Measurements from ENCODE around the gene CBLB.

CBLB gene

DNA sequence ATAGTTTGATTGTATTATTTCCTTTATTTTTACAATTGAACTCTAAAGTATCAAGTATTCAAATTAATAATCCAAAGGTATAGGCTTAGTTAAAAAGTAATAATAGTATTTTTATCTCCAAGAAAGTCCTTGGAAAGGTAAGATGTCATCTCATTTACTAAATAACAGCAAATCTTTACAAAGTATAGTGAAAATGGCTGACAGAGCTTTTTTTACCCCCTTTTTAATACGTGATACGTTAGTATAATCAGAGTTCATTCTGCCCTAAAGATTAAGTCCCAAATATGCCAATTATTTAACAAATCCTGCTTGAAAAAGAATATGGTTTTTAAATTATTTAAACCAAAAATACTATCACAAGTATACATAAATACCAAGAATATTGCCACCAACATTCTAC is 12.2 kb downstream of the CBLB start:
- peaks cover 6% of the 10 kb centered on the region; the same call in 1 of the 2 replicates for H3K36me3 ChIP-seq (ENCODE audit: insufficient read depth, low read length)

DNA sequence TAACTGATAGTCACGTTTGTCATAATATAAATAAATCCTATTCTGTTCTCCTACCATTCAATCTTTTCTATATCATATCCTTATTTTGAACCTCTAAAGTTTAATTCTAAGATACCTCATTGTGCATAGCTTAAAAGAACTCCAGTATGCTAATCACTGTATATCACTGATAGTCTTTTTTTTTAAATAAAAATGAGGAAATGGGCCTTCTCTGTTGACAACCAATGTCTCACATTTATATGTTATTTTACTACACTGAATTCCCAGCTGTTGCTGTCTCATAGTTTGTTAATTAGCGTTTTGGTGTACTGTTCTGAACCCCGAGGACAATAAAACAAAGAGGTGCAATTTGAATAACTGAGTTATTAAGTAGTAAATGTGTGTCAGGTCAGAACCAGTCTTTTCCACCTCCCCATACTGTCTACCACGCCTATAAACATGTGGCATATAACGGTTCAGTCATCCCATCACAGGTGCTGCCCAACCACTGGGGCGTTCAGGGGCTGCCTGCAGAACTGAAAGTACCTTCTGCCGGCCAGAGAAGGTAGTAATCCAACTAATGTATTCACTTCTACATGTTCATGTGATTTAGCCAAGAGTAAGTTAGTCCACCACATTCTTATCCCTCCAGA is 14.9 kb downstream of the CBLB start:
- H2AFZ ChIP-seq (ENCODE audit: low read length) = no peak overlapping the region
- H3K9ac ChIP-seq (ENCODE audit: low read depth, low read length, poor library complexity, severe bottlenecking) = no peak overlapping the region
- H3F3A ChIP-seq (ENCODE audit: low read depth) = no peaks in the 10 kb centered on the region
- H3K4me2 ChIP-seq (ENCODE audit: low read depth, low read length, poor library complexity, severe bottlenecking) = no peak overlapping the region
- H3K36me3 ChIP-seq (ENCODE audit: insufficient read depth, low read length) = peaks cover 13% of the 10 kb centered on the region; the same call in 1 of the 2 replicates
- H3K9me3 ChIP-seq (ENCODE audit: insufficient read depth, low read depth, low read length) = no peaks in the 10 kb centered on the region
- no peaks in the 10 kb centered on the region for H3K4me1 ChIP-seq (ENCODE audit: insufficient read depth, low read length, poor library complexity, severe bottlenecking)
- H3K27me3 ChIP-seq (ENCODE audit: insufficient read depth, low read length, poor library complexity, severe bottlenecking) = no peaks in the 10 kb centered on the region
- H3K4me3 ChIP-seq (ENCODE audit: low read length, poor library complexity, severe bottlenecking) = no peak overlapping the region
- TF ChIP-seq EZH2phosphoT487 (IDR thresholded peaks at IDR 0.05; ENCODE audit: borderline replicate concordance) = no peak
- TF ChIP-seq, protein P1, sequence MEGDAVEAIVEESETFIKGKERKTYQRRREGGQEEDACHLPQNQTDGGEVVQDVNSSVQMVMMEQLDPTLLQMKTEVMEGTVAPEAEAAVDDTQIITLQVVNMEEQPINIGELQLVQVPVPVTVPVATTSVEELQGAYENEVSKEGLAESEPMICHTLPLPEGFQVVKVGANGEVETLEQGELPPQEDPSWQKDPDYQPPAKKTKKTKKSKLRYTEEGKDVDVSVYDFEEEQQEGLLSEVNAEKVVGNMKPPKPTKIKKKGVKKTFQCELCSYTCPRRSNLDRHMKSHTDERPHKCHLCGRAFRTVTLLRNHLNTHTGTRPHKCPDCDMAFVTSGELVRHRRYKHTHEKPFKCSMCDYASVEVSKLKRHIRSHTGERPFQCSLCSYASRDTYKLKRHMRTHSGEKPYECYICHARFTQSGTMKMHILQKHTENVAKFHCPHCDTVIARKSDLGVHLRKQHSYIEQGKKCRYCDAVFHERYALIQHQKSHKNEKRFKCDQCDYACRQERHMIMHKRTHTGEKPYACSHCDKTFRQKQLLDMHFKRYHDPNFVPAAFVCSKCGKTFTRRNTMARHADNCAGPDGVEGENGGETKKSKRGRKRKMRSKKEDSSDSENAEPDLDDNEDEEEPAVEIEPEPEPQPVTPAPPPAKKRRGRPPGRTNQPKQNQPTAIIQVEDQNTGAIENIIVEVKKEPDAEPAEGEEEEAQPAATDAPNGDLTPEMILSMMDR (conservative IDR thresholded peaks at IDR 0.05; ENCODE audit: low read length) = no peak
- H3K9me2 ChIP-seq (replicated peaks; ENCODE audit: low read depth, low read length) = no peaks in the 10 kb centered on the region
- H4K20me1 ChIP-seq (ENCODE audit: insufficient read depth, low read length, poor library complexity, severe bottlenecking) = peaks cover 2% of the 10 kb centered on the region
- peaks cover 11% of the 10 kb centered on the region; the same call in 1 of the 2 replicates for H3K79me2 ChIP-seq (ENCODE audit: insufficient read depth, low read length)

More for the DNA sequence above, 12.2 kb downstream of the CBLB start:
- H3K9me2 ChIP-seq (replicated peaks; ENCODE audit: low read depth, low read length) = no peaks in the 10 kb centered on the region
- no peaks in the 10 kb centered on the region for H3K27me3 ChIP-seq (ENCODE audit: insufficient read depth, low read length, poor library complexity, severe bottlenecking)
- no peak overlapping the region for H2AFZ ChIP-seq (ENCODE audit: low read length)
- peaks cover 19% of the 10 kb centered on the region; the same call in 1 of the 2 replicates for H3K79me2 ChIP-seq (ENCODE audit: insufficient read depth, low read length)
- H3F3A ChIP-seq (ENCODE audit: low read depth) = no peaks in the 10 kb centered on the region
- no peak overlapping the region for H3K4me2 ChIP-seq (ENCODE audit: low read depth, low read length, poor library complexity, severe bottlenecking)
- TF ChIP-seq, protein P1 (conservative IDR thresholded peaks at IDR 0.05; ENCODE audit: low read length) = no peak
- TF ChIP-seq EZH2phosphoT487 (IDR thresholded peaks at IDR 0.05; ENCODE audit: borderline replicate concordance) = no peak
- H3K9me3 ChIP-seq (ENCODE audit: insufficient read depth, low read depth, low read length) = no peaks in the 10 kb centered on the region
- peaks cover 10% of the 10 kb centered on the region for H3K4me1 ChIP-seq (ENCODE audit: insufficient read depth, low read length, poor library complexity, severe bottlenecking)
- H4K20me1 ChIP-seq (ENCODE audit: insufficient read depth, low read length, poor library complexity, severe bottlenecking) = peaks cover 2% of the 10 kb centered on the region
- no peak overlapping the region for H3K4me3 ChIP-seq (ENCODE audit: low read length, poor library complexity, severe bottlenecking)
- no peak overlapping the region for H3K9ac ChIP-seq (ENCODE audit: low read depth, low read length, poor library complexity, severe bottlenecking)

DNA sequence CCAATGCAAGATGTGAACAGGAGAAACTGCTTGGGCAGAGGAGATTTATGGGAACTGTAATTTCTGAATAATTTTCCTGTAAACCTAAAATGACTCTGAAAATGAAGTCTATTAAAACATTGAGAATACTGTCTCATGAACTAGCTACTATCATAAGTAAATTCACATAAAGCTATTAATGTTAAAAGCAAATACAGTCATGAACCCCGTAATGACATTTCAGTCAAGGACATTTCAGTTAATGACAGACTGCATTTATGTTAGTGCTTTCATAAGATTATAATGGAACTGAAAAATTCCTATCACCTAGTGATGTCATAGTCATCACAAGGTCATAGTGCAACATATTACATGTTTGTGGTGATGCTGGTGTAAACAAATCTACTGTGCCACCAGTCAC is 17.2 kb downstream of the CBLB start:
- Histone ChIP-seq H4K20me1 (ENCODE audit: insufficient read depth, low read length, poor library complexity, severe bottlenecking) (peaks cover 2% of the 10 kb centered on the region), H2AFZ (ENCODE audit: low read length) (no peak overlapping the region), H3K9me2 (replicated peaks; ENCODE audit: low read depth, low read length) (no peaks in the 10 kb centered on the region), H3K79me2 (ENCODE audit: insufficient read depth, low read length) (no peaks in the 10 kb centered on the region), H3F3A (ENCODE audit: low read depth) (no peaks in the 10 kb centered on the region), H3K27me3 (ENCODE audit: insufficient read depth, low read length, poor library complexity, severe bottlenecking) (no peaks in the 10 kb centered on the region), H3K36me3 (ENCODE audit: insufficient read depth, low read length) (peaks cover 13% of the 10 kb centered on the region; the same call in 1 of the 2 replicates), H3K9ac (ENCODE audit: low read depth, low read length, poor library complexity, severe bottlenecking) (no peak overlapping the region), H3K4me2 (ENCODE audit: low read depth, low read length, poor library complexity, severe bottlenecking) (no peak overlapping the region), H3K4me1 (ENCODE audit: insufficient read depth, low read length, poor library complexity, severe bottlenecking) (no peaks in the 10 kb centered on the region), H3K4me3 (ENCODE audit: low read length, poor library complexity, severe bottlenecking) (no peak overlapping the region), H3K9me3 (ENCODE audit: insufficient read depth, low read depth, low read length) (no peaks in the 10 kb centered on the region)
- no peak for TF ChIP-seq EZH2phosphoT487 (IDR thresholded peaks at IDR 0.05; ENCODE audit: borderline replicate concordance)
- TF ChIP-seq, protein P1 (conservative IDR thresholded peaks at IDR 0.05; ENCODE audit: low read length) = no peak
